Activated naive CD8-positive, alpha-beta T cell treated with anti-CD3 and anti-CD28 coated beads, Interleukin-2, amount 50 U/mL, for 24 hours (primary cell): ENCODE measurements around the gene DDX6.
"Not testable (repeated sequence)": the region's sequence is repeated elsewhere in the genome, so short reads cannot be mapped to it uniquely, and the experiment has no call there.

Experiments
- ATAC-seq: fragments of 150-1000 bp; cut with Tn5 transposase; one replicate; pipeline ENCODE4 v1.10.0; 2021
- DNase-seq: peaks from one replicate; pipeline ENCODE4 v3.0.0; 2021
- H3K27ac Mint-ChIP-seq: one replicate; pipeline ENCODE4 v1.8.0; 2021; ENCODE audit warnings: mild to moderate bottlenecking, mixed read lengths
- H3K27me3 Mint-ChIP-seq: one replicate; pipeline ENCODE4 v1.8.0; 2021; ENCODE audit warnings: mixed read lengths
- H3K36me3 Mint-ChIP-seq: one replicate; pipeline ENCODE4 v1.8.0; 2021; ENCODE audit warnings: low read depth, mixed read lengths
- H3K4me1 Mint-ChIP-seq: one replicate; pipeline ENCODE4 v1.8.0; 2021; ENCODE audit warnings: mixed read lengths
- H3K4me3 Mint-ChIP-seq: one replicate; pipeline ENCODE4 v1.8.0; 2021; ENCODE audit warnings: mild to moderate bottlenecking, moderate library complexity, mixed read lengths
- H3K9me3 Mint-ChIP-seq: one replicate; pipeline ENCODE4 v1.8.0; 2021; ENCODE audit warnings: mixed read lengths

Gene DDX6, protein sequence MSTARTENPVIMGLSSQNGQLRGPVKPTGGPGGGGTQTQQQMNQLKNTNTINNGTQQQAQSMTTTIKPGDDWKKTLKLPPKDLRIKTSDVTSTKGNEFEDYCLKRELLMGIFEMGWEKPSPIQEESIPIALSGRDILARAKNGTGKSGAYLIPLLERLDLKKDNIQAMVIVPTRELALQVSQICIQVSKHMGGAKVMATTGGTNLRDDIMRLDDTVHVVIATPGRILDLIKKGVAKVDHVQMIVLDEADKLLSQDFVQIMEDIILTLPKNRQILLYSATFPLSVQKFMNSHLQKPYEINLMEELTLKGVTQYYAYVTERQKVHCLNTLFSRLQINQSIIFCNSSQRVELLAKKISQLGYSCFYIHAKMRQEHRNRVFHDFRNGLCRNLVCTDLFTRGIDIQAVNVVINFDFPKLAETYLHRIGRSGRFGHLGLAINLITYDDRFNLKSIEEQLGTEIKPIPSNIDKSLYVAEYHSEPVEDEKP

DNA sequence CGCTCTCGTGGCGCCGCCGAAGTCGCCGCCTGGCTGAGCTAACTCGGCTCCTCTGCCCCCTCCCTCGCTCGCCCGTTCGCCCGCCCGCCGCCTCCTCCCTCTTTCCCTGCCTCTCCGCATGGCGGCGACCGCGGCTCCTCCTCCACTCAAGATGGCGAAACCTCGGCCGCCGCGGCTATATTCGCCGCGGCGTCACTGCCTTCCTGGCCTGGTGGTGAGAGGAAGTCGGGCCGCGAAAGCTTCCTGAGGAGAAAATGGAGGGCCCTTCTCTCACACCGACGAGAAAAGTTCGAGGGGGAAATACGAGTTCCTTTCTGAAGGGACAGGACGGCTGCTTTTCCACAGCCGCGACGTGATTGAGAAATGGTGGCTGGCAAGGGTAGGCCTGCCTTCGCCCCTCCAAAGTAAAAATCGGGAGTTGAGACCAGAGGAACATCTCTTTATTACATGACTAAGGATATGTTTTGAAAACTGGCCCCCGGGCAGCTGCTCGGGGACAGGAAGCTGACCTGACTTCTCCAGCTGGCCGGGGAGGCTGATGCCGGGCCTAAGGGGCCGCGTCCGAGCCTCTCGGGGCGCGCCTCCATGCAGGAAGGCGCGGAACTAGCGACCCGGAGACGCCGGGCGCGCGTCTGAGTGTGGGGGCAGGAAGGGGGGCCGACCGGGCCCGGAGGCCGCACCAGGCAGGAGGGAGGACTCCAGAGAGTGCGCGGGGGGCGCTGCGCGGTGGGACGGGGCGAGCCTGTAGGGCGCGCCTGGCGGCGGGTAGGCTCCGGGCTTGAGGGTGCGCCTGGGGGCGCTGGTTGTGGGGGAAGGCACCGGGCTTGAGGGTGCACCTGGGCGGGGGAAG, at the start of gene DDX6:
Gene DDX6 (minus strand): TSS at position 54 of the 850 bp plus-strand sequence. CDS start 4,913 bp downstream, outside the sequence.
- DNase-seq (peak; percentile 91), ATAC-seq (peak; percentile 47)
- Mint-ChIP-seq H3K27ac (peak within 1 kb of the TSS; percentile 96), H3K4me3 (peak within 1 kb of the TSS; percentile 98), H3K27me3 (no peaks in the 10 kb centered on the region), H3K36me3 (peaks cover 13% of the 10 kb centered on the region), H3K9me3 (no peaks in the 10 kb centered on the region), H3K4me1 (peaks cover 37% of the 10 kb centered on the region)

DNA sequence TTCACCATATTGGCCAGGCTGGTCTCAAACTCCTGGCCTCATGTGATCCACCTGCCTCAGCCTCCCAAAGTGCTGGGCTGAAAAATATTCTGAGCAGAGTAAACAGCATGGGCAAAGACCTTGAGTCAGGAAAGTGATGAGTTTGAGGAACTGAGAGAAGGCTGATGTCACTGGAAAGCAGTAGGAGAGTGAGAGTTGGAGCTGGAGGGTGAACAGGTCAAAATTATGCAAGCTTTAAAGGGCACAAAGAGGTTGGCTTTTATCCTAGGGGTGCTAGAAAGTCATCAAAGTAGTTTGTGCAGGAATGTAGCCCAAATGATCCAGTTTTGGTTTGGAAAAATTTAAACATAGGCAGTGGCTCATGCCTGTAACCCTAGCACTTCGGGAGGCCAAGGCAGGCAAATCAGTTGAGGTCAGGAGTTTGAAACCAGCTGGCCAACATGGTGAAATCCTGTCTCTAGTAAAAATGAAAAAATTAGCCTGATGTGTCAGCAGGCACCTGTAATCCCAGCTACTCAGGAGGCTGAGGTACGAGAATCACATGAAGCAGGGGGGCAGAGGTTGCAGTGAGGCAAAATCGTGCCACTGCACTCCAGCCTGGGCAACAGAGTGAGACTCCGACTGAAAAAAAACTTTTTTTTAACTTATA, 48.1 kb upstream of the DDX6 start:
- H3K36me3 Mint-ChIP-seq = no peaks in the 10 kb centered on the region
- no peak overlapping the region for H3K4me3 Mint-ChIP-seq
- no peak for DNase-seq
- no peaks in the 10 kb centered on the region for H3K27me3 Mint-ChIP-seq
- ATAC-seq = peak; percentile 71
- no peaks in the 10 kb centered on the region for H3K9me3 Mint-ChIP-seq
- peak overlapping the region; percentile 68 for H3K27ac Mint-ChIP-seq
- peaks cover 53% of the 10 kb centered on the region for H3K4me1 Mint-ChIP-seq

DNA sequence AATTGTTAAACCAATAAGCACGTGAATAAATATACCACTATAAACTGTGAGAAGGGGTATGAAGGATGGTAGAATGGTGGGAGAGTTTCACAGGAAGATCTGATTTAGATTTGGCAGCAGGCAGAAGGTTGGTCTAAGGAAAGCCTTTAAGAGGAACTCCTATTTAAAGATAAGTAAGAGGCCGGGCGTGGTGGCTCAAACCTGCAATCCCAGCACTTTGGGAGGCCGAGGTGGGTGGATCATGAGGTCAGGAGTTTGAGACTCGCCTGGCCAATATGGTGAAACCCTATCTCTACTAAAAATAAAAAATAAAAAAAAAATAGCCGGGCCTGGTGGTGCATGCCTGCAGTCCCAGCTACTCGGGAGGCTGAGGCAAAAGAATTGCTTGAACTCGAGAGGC, 46.9 kb upstream of the DDX6 start:
- H3K4me1 Mint-ChIP-seq = peaks cover 52% of the 10 kb centered on the region
- H3K9me3 Mint-ChIP-seq = no peaks in the 10 kb centered on the region
- H3K36me3 Mint-ChIP-seq = no peaks in the 10 kb centered on the region
- DNase-seq (no peak), ATAC-seq (no peak)
- no peak overlapping the region for H3K4me3 Mint-ChIP-seq
- H3K27ac Mint-ChIP-seq = no peak overlapping the region
- no peaks in the 10 kb centered on the region for H3K27me3 Mint-ChIP-seq

DNA sequence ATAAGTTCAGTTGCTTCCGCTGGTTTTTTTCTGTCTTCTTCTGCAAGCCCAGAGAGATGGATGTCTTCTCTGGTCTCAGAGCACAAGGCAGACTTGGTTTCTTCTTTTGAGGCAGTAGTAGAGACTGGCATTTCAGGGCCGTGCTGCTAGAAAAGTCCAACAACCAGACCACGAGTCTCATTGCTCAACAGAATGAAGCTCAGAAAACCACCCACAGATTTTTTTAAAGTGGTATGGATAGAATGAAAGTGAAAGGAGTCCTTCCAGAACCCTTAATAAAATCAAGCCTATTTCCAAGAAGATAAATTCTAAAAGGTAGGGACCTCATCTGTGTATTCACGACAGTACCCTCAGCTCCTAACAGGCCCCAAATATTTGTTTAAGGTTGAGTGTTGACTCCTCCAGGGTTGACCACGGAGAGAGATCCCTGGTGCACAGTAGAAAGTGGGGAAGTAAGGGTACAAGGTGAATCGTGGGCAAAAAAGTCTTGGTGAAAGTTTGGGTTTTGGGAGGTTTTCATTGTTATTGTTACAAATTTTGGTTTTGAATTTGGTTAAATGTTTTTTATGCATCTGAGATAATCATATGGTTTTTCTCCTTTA, 43.6 kb upstream of the DDX6 start:
- peak overlapping the region; percentile 73 for H3K27ac Mint-ChIP-seq
- H3K27me3 Mint-ChIP-seq = no peaks in the 10 kb centered on the region
- no peaks in the 10 kb centered on the region for H3K36me3 Mint-ChIP-seq
- H3K9me3 Mint-ChIP-seq = no peaks in the 10 kb centered on the region
- H3K4me3 Mint-ChIP-seq = peak overlapping the region; percentile 30
- peaks cover 29% of the 10 kb centered on the region for H3K4me1 Mint-ChIP-seq
- DNase-seq = peak; percentile 9
- peak; percentile 41 for ATAC-seq

DNA sequence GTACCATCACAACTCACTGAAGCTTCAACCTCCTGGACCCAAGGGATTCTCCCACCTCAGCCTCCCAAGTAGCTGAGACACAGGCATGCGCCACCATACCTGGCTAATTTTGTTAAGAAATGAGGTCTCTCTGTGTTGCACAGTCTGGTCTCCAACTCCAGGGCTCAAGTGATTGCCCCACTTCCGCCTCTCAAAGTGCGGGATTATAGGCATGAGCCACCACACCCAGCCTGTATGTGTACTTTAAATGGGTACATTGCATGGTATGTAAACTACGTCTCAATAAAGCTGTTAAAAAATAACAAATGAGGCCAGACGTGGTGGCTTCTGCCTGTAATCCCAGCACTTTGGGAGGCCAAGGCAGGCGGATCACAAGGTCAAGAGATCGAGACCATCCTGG, 36.2 kb upstream of the DDX6 start:
- Mint-ChIP-seq H3K4me1 (peaks cover 4% of the 10 kb centered on the region), H3K36me3 (no peaks in the 10 kb centered on the region), H3K27ac (no peak overlapping the region), H3K27me3 (no peaks in the 10 kb centered on the region), H3K4me3 (no peak overlapping the region), H3K9me3 (no peaks in the 10 kb centered on the region)
- DNase-seq (no peak), ATAC-seq (no peak)

DNA sequence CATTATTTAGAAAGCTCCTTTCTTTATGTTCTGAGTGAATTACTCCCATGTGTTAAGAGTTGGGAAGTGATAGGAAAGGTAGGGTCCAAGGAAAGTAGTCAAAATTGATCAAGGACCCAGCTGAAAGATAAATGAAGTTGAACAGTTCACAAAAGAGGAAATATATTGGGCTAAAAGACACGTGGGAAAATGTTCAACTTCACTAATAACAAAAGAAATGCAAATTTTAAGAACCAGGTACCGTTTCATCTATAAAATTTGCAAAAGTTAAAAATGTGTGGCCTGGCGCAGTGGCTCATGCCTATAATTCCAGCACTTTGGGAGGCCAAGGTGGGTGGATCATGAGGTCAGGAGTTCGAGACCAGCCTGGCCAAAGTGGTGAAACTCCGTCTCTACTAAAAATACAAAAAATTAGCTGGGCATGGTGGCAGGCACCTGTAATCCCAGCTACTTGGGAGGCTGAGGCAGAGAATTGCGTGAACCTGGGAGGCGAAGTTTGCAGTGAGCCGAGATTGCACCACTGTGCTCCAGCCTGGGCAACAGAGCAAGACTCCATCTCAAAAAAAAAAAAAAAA, 32.1 kb upstream of the DDX6 start:
- Mint-ChIP-seq H3K27ac (peak overlapping the region; percentile 57), H3K4me1 (peaks cover 29% of the 10 kb centered on the region)
- H3K36me3 Mint-ChIP-seq, DNase-seq, ATAC-seq, H3K27me3 Mint-ChIP-seq, H3K9me3 Mint-ChIP-seq, H3K4me3 Mint-ChIP-seq: not testable (repeated sequence)

DNA sequence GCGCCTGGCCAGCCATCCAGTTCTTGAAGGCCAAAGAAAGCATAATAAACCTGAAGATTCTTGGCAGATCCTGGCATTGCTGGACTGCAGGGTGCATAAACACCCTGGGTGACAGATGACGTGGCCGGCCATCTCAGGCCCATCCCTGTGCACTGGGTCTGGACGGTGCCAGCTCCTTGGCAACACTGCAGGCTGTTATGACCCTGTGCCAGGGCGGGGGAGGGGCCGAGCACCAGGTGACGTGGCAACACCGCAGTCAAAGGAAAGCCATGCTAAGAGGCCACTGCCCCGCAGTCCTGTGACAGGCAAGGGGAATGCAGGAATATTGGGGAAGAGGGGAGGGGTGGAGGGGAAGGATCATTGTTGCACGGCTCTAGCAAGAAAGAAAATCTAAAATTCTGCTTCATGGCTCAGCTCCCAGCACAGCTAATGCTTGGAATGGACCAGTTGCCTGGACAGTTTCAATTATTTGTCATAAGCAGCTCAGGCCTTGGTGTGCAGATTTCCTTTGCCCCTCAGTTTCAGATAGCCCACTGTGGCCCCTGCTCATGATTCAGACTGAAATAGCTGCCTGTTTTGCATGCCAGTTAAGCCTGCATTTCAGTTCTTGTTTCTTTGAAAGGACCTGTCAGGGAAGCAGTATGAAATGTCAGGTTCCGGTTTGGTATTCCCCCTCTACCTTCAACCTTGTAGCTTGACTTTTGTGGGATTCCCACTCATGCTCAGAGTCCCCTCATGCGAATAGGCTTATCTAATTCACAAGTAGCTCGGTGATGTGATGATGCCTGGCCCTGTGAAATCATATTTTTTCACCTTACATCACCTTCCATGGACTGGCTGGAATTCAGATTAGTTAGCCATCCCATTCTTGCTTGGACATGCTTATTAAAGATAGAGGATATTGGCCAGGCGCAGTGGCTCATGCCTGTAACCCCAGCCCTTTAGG, 29.7 kb upstream of the DDX6 start:
- Mint-ChIP-seq H3K27ac (peak overlapping the region; percentile 70), H3K9me3 (no peaks in the 10 kb centered on the region), H3K4me3 (no peak overlapping the region), H3K27me3 (no peaks in the 10 kb centered on the region), H3K4me1 (peaks cover 27% of the 10 kb centered on the region), H3K36me3 (no peaks in the 10 kb centered on the region)
- DNase-seq = peak; percentile 39
- peak; percentile 93 for ATAC-seq

DNA sequence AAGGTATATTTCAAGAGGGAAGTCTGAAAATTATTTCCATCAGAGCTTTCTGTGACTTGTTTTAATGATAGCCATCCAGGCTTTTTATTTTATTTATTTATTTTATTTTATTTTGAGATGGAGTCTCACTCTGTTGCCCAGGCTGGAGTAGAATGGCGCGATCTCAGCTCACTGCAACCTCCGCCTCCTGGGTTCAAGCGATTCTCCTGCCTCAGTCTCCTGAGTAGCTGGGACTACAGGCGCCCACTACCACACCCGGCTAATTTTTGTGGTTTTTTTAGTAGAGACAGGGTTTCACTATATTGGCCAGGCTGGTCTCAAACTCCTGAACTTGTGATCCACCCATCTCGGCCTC, 29.0 kb upstream of the DDX6 start:
- peak overlapping the region; percentile 70 for H3K27ac Mint-ChIP-seq

DNA sequence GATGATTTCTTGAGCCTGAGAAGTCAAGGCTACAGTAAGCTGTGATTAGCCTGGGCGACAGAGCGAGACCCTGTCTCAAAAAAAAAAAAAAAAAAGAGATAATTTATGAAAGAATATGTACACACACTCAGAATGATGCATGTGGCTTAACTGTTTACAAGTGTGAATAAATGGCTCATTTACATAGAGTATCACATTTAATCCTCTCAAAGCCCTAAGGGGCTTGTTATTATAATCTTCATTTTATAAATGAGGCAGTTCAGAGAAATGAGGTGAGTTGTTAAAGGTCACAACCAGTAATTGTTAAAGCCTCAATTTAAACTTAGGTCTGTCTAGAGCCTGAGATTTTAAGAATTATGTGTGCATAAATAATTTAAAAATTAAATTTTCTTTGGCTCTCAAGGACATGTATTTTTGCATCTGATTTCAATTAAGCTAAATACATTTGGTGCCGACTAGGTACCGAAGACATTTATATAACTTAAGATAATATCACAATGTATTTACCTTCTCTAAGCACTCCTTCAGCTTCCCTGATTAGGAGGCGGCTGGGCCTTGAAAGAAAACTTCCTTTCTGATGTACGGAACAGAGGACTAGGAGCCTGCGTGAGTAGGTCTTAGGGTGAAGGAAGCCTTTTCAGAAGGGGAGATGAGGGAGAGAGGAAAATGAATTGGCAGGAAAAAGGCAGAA, 28.5 kb upstream of the DDX6 start:
- H3K27ac Mint-ChIP-seq = peak overlapping the region; percentile 70
- H3K4me1 Mint-ChIP-seq = peaks cover 27% of the 10 kb centered on the region
- H3K36me3 Mint-ChIP-seq = no peaks in the 10 kb centered on the region
- no peak for DNase-seq
- no peaks in the 10 kb centered on the region for H3K27me3 Mint-ChIP-seq
- H3K9me3 Mint-ChIP-seq = no peaks in the 10 kb centered on the region
- no peak overlapping the region for H3K4me3 Mint-ChIP-seq
- no peak for ATAC-seq

More for the DNA sequence above, 29.0 kb upstream of the DDX6 start:
- H3K4me3 Mint-ChIP-seq, DNase-seq, ATAC-seq, H3K9me3 Mint-ChIP-seq, H3K36me3 Mint-ChIP-seq, H3K27me3 Mint-ChIP-seq: not testable (repeated sequence)
- peaks cover 27% of the 10 kb centered on the region for H3K4me1 Mint-ChIP-seq

DNA sequence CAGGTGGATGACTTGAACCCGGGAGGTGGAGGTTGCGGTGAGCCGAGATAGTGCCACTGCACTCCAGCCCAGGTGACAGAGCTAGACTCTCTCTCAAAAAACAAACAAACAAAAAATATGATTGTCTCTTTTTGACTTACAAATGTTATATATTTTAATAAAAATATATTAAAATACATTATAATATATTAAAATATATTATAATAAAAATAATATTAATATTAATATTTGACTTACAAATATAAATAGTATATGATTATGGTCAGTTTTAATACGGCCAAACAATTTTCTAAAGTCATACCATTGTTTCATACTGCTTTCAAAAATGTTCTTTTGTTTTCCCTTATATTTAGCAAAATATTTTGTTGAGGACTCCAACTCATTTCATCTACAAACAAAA, 27.2 kb upstream of the DDX6 start:
- Mint-ChIP-seq H3K4me3 (no peak overlapping the region), H3K36me3 (no peaks in the 10 kb centered on the region), H3K27me3 (no peaks in the 10 kb centered on the region), H3K4me1 (peaks cover 31% of the 10 kb centered on the region), H3K9me3 (no peaks in the 10 kb centered on the region), H3K27ac (no peak overlapping the region)
- no peak for DNase-seq
- ATAC-seq = no peak

DNA sequence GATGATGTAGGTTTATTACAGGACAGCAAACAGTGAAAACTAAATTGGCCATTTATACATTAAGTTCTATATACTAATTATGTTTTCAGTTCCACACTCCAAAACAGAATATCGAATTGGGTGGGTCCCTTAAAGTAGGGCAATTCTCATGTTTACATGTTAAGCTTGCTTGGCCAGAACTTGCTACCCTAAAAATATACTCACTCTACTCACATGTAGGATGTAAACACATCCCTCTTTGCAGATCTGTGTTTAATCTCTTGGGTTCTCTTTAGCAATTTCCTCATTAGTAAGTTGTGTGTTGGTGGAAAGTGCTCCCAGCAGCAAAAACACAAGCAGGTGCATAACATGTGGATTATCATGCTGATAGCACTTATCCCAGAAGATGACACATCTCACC, 22.6 kb upstream of the DDX6 start:
- peaks cover 12% of the 10 kb centered on the region for H3K4me1 Mint-ChIP-seq
- H3K27me3 Mint-ChIP-seq = no peaks in the 10 kb centered on the region
- no peak for ATAC-seq
- no peak overlapping the region for H3K4me3 Mint-ChIP-seq
- no peaks in the 10 kb centered on the region for H3K9me3 Mint-ChIP-seq
- DNase-seq = no peak
- H3K27ac Mint-ChIP-seq = no peak overlapping the region
- H3K36me3 Mint-ChIP-seq = no peaks in the 10 kb centered on the region

DNA sequence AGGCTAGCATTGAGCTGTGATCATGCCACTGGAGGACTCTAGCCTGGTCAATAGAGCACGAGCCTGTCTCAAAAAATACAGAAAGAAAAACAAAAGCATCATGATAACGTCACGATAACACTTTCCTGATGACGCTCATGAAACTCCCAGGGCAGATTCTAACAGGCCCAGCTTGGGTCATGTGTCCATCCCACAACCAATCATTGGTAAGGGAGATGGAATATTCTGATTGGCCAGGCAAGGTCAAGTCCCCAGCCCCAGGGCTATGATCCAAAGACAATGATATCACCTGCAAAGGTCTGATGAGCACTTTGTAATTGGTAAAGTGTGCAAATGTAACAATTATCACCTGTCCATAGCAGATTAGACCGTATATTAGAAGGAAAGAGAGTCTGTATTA, 21.5 kb upstream of the DDX6 start:
- H3K36me3 Mint-ChIP-seq = no peaks in the 10 kb centered on the region
- ATAC-seq = no peak
- H3K9me3 Mint-ChIP-seq = no peaks in the 10 kb centered on the region
- no peaks in the 10 kb centered on the region for H3K27me3 Mint-ChIP-seq
- H3K27ac Mint-ChIP-seq = no peak overlapping the region
- H3K4me3 Mint-ChIP-seq = no peak overlapping the region
- DNase-seq = no peak
- H3K4me1 Mint-ChIP-seq = peaks cover 21% of the 10 kb centered on the region
